ENCODE results near the gene SMIM5. TPM values are rescaled to one million over a fixed set of nuclear protein-coding genes. Genes with fewer than 3 reads are reported as not detected.

SMIM5 gene
- total RNA-seq, 1 experiment from 2014 or later: 0.24 TPM

DNA sequence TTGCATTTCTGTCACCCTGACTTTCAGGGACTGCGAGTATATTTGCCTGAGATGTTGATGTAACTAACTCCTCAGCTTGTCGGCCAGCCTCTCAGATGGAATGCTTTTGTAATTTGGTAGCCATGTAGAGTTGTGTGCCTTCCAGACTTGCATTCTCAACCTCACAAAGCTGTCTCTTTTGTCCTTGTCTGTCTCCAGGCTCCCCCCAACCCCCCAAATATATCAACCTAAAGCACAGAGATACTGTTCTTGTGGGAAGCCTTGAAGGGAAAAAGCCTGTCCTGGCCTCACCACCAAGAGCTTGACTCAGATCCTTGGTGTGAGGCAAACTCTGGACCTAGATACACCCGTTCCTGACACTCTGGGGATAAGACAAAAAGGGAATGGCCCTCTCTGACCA, 52.3 kb downstream of the SMIM5 start:
- H3K14ac ChIP-seq (ENCODE audit: insufficient read depth, low read length): no peak overlapping the region
- H3K9ac ChIP-seq (ENCODE audit: extremely low read depth, insufficient read length, low read length): no peak overlapping the region
- H4K5ac ChIP-seq (ENCODE audit: insufficient read length, low read depth, low read length): no peak overlapping the region
- H3K79me1 ChIP-seq (ENCODE audit: insufficient read depth, low read depth, low read length, poor library complexity, severe bottlenecking): peaks cover 2% of the 10 kb centered on the region
- H3K23ac ChIP-seq (ENCODE audit: insufficient read length, low read depth, low read length): no peak overlapping the region
- no peak overlapping the region for H3K18ac ChIP-seq (ENCODE audit: insufficient read length, low read depth, low read length)
- no peak overlapping the region for H2BK120ac ChIP-seq (ENCODE audit: low read depth, low read length, poor library complexity, severe bottlenecking)
- H4K8ac ChIP-seq (replicated peaks; ENCODE audit: insufficient read length, low read depth, low read length): no peak overlapping the region
- H3K9me3 ChIP-seq (ENCODE audit: control insufficient read depth, low read depth, low read length): no peaks in the 10 kb centered on the region
- no peak overlapping the region for H3K4me2 ChIP-seq (ENCODE audit: insufficient read depth, insufficient read length, low read length)
- no peak overlapping the region for H2BK12ac ChIP-seq (ENCODE audit: insufficient read length, low read depth, low read length)
- H2BK5ac ChIP-seq (ENCODE audit: insufficient read length, low read length): no peak overlapping the region
- no CpG with 5 or more reads among the region's 3 CpGs for WGBS (ENCODE audit: extremely low coverage, insufficient read length, low lambda C conversion rate)
- no peak overlapping the region for H4K91ac ChIP-seq (ENCODE audit: insufficient read length, low read depth, low read length)
- no peaks in the 10 kb centered on the region for H4K20me1 ChIP-seq (ENCODE audit: control insufficient read depth, insufficient read depth, insufficient read length)
- Mint-ChIP-seq H3K27ac (peak overlapping the region in 2 of 3 experiments; percentile 58 to 73; a peak in 4 of 7 replicates), H3K27me3 (ENCODE audit: low read depth) (no peaks in the 10 kb centered on the region), H3K4me3 (no peak overlapping the region), H3K36me3 (ENCODE audit: insufficient read depth in 1 of 3, low read depth in 3 of 3) (peaks cover 0 to 12% (median 4%) of the 10 kb centered on the region in 3 experiments; a peak in 4 of 7 replicates), H3K4me1 (peaks cover 5 to 14% of the 10 kb centered on the region in 2 experiments), H3K9me3 (no peaks in the 10 kb centered on the region)
- H2AFZ ChIP-seq (ENCODE audit: low read length): no peak overlapping the region
- H3K79me2 ChIP-seq (ENCODE audit: insufficient read depth, low read length): peaks cover 1% of the 10 kb centered on the region; the same call in 1 of the 2 replicates
- no peak overlapping the region for H3K4ac ChIP-seq (ENCODE audit: low read depth, low read length)
- H2BK15ac ChIP-seq (ENCODE audit: low read depth, low read length): no peak overlapping the region
- H3K23me2 ChIP-seq (ENCODE audit: insufficient read length, low read depth, low read length, poor library complexity, severe bottlenecking): no peaks in the 10 kb centered on the region
- H3K27me3 ChIP-seq (ENCODE audit: insufficient read depth, low read length): no peaks in the 10 kb centered on the region
- no peak for DNase-seq
- no peak overlapping the region for H3T11ph ChIP-seq (ENCODE audit: low read length)
- TF ChIP-seq, protein P1, sequence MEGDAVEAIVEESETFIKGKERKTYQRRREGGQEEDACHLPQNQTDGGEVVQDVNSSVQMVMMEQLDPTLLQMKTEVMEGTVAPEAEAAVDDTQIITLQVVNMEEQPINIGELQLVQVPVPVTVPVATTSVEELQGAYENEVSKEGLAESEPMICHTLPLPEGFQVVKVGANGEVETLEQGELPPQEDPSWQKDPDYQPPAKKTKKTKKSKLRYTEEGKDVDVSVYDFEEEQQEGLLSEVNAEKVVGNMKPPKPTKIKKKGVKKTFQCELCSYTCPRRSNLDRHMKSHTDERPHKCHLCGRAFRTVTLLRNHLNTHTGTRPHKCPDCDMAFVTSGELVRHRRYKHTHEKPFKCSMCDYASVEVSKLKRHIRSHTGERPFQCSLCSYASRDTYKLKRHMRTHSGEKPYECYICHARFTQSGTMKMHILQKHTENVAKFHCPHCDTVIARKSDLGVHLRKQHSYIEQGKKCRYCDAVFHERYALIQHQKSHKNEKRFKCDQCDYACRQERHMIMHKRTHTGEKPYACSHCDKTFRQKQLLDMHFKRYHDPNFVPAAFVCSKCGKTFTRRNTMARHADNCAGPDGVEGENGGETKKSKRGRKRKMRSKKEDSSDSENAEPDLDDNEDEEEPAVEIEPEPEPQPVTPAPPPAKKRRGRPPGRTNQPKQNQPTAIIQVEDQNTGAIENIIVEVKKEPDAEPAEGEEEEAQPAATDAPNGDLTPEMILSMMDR (conservative IDR thresholded peaks at IDR 0.05): no peak
- no peak overlapping the region for H2BK20ac ChIP-seq (ENCODE audit: low read depth, low read length, poor library complexity, severe bottlenecking)
- H2AK5ac ChIP-seq (ENCODE audit: insufficient read length, low read length): no peak overlapping the region
- no peaks in the 10 kb centered on the region for H3K4me1 ChIP-seq (ENCODE audit: insufficient read depth, low read length)
- no peak overlapping the region for H3K27ac ChIP-seq (ENCODE audit: insufficient read length, low read depth, low read length)
- no peak overlapping the region for H3K56ac ChIP-seq (ENCODE audit: insufficient read length, low read depth, low read length)

Measured in H9 (cell line).